Measurements from ENCODE around the gene CPVL. TPM values are rescaled to one million over a fixed set of nuclear protein-coding genes. Genes with fewer than 3 reads are reported as not detected.

Gene CPVL
- total RNA-seq, 1 experiment from 2014 or later = 10.3 TPM

- ChIA-PET RAD21 (ENCODE audit: low non-redundant PET in 1 of 2, low total read pairs in 2 of 2, uncharacterized antibody in 2 of 2, unreplicated experiment in 2 of 2) (no interaction called here), POLR2A (no interaction called here), CTCF (no interaction called here)
- Histone ChIP-seq H3K4me2 (ENCODE audit: low read length) (no peak overlapping the region), H4K20me1 (ENCODE audit: insufficient read depth) (no peaks in the 10 kb centered on the region), H2AFZ (ENCODE audit: low read depth, low read length, poor library complexity, severe bottlenecking) (no peak overlapping the region), H3K9me2 (ENCODE audit: insufficient read depth) (no peaks in the 10 kb centered on the region), H3K4me3 (replicated peaks in 1 of 2; ENCODE audit: low read depth in 1 of 2, low read length in 2 of 2) (no peak overlapping the region), H3K36me3 (ENCODE audit: control insufficient read depth in 1 of 2, insufficient read depth in 2 of 2, low read length in 2 of 2) (no peaks in the 10 kb centered on the region), H3K79me2 (ENCODE audit: insufficient read depth, low read length) (no peaks in the 10 kb centered on the region), H3K4me1 (ENCODE audit: control insufficient read depth in 1 of 2, insufficient read depth in 2 of 2, low read length in 2 of 2) (no peaks in the 10 kb centered on the region), H3K9me3 (ENCODE audit: control insufficient read depth in 1 of 2, insufficient read depth in 1 of 2, low read depth in 1 of 2, low read length in 2 of 2) (no peaks in the 10 kb centered on the region), H3K9ac (ENCODE audit: low read length) (no peak overlapping the region), H3K27me3 (ENCODE audit: insufficient read depth, low read length) (no peaks in the 10 kb centered on the region), H3K27ac (ENCODE audit: low read depth, low read length) (no peak overlapping the region)
- no peak for ATAC-seq
- TF ChIP-seq YY1 (IDR thresholded peaks at IDR 0.05; ENCODE audit: extremely low read depth, insufficient replicate concordance, low read depth, low read length) (no peak), POLR2AphosphoS5 (IDR thresholded peaks at IDR 0.05; ENCODE audit: low read depth, low read length) (no peak), RAD21 (IDR thresholded peaks at IDR 0.05; ENCODE audit: low read depth) (no peak), ZNF274 (IDR thresholded peaks at IDR 0.05; ENCODE audit: low read depth, low read length) (no peak), SP1 (IDR thresholded peaks at IDR 0.05; ENCODE audit: low read depth) (no peak), CBX3 (IDR thresholded peaks at IDR 0.05; ENCODE audit: low read depth) (no peak)
- TF ChIP-seq, protein P1, sequence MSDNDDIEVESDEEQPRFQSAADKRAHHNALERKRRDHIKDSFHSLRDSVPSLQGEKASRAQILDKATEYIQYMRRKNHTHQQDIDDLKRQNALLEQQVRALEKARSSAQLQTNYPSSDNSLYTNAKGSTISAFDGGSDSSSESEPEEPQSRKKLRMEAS (IDR thresholded peaks at IDR 0.05) = no peak
- TF ChIP-seq, protein P2, sequence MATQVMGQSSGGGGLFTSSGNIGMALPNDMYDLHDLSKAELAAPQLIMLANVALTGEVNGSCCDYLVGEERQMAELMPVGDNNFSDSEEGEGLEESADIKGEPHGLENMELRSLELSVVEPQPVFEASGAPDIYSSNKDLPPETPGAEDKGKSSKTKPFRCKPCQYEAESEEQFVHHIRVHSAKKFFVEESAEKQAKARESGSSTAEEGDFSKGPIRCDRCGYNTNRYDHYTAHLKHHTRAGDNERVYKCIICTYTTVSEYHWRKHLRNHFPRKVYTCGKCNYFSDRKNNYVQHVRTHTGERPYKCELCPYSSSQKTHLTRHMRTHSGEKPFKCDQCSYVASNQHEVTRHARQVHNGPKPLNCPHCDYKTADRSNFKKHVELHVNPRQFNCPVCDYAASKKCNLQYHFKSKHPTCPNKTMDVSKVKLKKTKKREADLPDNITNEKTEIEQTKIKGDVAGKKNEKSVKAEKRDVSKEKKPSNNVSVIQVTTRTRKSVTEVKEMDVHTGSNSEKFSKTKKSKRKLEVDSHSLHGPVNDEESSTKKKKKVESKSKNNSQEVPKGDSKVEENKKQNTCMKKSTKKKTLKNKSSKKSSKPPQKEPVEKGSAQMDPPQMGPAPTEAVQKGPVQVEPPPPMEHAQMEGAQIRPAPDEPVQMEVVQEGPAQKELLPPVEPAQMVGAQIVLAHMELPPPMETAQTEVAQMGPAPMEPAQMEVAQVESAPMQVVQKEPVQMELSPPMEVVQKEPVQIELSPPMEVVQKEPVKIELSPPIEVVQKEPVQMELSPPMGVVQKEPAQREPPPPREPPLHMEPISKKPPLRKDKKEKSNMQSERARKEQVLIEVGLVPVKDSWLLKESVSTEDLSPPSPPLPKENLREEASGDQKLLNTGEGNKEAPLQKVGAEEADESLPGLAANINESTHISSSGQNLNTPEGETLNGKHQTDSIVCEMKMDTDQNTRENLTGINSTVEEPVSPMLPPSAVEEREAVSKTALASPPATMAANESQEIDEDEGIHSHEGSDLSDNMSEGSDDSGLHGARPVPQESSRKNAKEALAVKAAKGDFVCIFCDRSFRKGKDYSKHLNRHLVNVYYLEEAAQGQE (IDR thresholded peaks at IDR 0.05; ENCODE audit: low read depth) = no peak
- intact Hi-C loops (cut with micrococcal nuclease) = no loop called here
- no TSS peak for BruUV-seq (replicated peaks)
- DNase-seq (ENCODE audit: low read depth, low spot score) = no peak
Measured at GRCh38 chr7:29000717-29001076, 145.6 kb downstream of the CPVL start.
